Activated naive CD8-positive, alpha-beta T cell treated with anti-CD3 and anti-CD28 coated beads, Interleukin-2, amount 50 U/mL, for 16 hours (primary cell): ENCODE measurements around the gene AVL9.
"Not testable (repeated sequence)": the region's sequence is repeated elsewhere in the genome, so short reads cannot be mapped to it uniquely, and the experiment has no call there.

Source experiments
- DNase-seq: peaks from one replicate; pipeline ENCODE4 v3.0.0-alpha.2; 2020; ENCODE audit warnings: low read depth, low spot score

AVL9 gene

DNA sequence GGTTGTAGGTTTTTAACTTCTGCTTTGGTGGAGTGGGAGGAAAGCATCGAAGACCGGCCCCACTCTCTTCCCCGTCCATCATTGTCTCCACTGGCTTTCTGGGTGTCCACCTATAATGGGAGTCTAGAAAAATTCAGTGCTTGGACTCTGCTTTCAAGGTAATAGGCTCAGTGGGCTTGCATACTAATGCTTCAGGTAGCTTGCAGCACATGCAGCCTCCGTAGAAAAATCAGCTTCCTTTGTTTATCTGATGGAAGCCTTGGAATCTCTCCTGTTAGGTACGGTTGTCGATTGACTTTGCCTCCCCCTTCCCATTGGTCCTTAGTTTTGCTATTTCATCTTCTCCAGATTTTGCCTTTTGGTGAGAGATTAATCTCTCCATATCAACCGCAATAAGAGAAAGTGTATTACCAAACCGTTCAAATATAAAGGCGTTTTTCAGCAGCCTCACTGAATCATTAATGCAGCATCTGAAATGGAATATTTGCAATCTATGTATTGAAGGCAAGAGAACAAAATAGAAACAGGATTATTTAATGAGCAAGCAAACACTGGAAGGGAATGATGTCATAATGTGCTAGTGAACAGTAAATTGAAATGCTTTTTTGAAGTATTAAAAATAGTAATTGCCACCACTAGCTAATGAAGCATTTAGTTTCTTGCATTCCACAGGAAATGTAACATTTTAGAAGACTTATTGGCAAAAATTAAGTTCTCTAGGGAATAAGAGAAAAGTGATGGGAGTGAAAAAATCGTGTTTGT lies 944 bp downstream of the AVL9 start:
- no peak for DNase-seq

DNA sequence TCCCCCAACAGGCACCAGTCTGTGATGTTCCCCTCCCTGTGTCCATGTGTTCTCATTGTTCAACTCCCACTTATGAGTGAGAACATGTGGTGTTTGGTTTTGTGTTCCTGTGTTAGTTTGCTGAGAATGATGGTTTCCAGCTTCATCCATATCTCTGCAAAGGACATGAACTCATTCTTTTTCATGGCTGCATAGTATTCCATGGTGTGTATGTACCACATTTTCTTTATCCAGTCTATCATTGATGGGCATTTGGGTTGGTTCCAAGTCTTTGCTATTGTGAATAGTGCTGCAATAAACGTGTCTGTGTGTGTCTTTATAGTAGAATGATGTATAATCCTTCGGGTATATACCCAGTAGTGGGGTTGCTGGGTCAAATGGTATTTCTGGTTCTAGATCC lies 4.5 kb downstream of the AVL9 start:
- DNase-seq: not testable (repeated sequence)

DNA sequence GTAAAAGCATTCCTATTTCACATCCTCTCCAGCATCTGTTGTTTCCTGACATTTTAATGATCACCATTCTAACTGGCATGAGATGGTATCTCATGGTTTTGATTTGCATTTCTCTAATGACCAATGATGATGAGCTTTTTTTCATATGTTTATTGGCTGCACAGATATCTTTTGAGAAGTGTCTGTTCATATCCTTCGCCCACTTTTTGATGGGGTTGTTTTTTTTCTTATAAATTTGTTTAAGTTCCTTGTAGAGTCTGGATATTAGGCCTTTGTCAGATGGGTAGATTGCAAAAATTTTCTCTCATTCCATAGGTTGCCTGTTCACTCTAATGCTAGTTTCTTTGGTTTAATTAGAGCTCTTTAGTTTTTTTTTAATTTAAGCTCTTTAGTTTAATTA lies 4.9 kb downstream of the AVL9 start:
- DNase-seq: not testable (repeated sequence)

DNA sequence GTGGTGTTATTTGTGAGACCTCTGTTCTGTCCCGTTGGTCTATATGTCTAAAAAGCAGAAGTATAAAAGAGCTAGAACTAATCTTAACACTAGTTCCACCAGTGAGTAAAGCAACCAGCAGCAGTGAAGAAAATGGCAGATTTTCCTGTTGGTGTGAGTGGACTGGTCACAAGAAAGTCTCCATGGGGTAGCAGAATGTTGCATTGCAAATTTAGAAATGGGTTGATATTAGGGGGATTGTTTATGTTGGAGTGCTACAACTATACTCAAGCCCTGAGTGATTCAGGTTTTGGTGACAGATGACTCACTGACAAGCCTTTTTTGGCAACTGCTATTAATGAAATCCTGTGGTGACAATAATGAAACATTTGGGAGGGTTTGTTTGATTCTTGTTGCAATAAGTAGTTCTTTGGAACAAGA lies 5.6 kb downstream of the AVL9 start:
- no peak for DNase-seq

DNA sequence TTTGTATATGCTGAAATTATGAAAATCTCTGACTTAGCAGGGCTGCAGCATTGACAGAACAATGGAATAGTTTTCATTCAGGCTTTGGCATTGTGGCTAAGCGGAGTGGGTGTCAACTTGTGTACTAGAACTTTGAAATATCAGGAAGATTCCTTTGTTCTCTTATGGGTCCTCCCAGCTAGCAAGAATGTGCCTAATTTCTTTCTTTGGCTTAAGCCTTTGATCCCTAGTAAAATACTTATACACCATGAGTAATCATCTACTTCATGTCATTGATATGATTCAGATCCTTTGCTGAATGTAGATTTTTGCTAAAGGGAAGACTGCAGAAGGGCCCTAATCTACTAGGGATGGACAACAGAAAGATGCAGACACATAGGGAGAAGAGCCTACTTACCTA lies 6.2 kb downstream of the AVL9 start:
- no peak for DNase-seq

DNA sequence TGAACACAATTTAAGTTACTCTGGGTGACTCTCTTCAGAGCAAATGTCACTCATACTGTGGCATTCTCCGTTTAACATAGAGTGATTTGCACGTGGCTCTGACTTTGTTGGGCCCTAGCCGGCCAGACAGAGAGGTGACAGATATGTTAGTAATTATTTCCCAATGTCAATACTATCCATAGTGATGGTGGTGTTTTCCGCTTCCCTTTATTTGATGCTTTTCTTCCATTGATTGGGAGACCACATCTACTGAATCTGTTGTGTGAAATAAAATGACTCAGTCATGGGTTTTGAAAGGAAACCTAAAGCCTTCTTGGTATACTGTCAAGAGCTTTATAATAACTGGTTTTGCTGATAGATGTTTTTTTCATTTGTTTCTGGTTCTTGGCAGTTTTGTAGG lies 7.4 kb downstream of the AVL9 start:
- no peak for DNase-seq

DNA sequence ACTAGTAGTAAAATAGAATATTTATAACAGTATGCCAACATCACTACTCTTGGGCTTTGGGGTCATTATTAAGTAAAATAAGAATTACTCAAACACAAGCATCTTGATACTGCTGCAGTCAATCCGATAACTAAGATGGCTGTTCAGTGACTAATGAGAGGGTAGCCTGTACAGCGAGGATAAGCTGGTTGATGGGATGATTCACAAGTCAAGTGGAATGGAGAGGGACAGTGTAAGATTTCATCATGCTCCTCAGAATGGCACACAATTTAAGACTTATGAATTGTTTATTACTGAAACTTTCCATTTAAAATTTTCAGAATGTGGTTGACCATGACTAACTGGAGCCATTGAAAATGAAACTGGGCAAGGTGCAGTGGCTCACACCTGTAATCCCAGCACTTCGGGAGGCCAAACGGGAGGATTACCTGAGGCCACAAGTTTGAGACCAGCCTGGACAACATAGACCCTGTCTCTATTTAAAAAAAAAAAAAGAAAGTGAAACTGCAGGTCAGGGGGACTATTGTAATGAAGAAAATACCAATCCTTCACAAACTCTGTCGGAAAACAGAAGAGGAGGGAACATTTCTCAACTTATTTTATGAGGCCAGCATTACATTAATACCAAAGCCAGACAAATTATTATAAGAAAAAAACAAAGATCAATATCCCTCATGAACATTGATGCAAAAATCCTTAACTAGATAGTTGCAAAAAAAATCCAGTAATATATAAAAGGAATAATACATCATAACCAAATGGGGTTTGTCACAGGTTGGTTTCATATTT lies 11.2 kb downstream of the AVL9 start:
- DNase-seq: no peak

DNA sequence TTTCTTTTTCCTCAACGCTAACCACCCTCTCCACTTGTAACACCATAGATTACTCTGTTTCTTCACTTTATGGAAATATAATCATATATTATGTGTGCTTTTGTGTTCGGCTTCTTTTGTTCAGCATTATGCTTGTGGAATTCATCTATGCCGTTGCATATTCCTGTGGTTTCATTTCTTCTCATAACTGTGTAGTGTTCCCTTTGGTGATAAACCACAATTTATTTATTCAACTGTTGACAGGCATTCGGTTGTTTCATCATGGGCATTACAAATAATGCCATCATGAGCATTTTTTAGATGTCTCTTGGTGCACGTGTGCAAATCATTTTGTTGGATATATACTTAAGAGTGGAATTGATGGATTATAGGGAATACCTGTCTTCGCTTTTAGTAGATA lies 12.1 kb downstream of the AVL9 start:
- DNase-seq: no peak

DNA sequence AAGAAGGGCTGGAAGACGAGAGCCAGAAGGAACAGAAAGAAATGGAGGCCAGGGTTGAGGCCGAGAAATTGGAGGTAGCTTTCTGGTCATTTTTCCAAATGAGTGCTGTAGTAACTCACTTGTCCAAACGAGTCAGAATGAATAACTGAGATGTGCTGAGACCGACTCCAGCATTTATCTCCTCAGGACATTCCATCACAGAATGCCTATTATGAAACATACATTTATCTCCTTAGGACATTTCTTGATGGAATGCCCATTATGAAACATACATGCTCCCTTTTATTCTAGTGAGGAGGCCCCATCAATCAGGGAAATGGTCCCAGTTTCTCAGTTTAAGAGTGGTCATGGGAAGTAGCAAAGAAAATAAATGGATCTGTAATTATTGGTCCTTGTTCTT lies 16.5 kb downstream of the AVL9 start:
- no peak for DNase-seq

DNA sequence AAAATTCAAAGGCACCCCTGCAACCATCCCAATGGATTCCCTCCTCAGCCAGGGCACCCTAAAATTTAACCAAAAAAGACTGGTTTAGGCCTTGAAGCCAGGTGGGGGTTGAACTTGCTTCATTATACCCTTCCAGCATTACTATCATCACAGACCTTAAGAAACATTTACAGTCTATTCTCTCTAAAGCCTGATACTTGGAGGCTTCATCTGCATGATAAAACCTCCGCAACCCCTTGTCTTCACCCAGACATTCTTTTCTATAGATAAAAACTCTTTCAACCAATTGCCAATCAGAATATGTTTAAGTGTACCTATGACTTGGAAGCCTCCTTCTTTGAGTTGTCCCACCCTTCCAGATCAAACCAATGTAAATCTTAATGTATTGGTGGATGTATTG lies 17.9 kb downstream of the AVL9 start:
- no peak for DNase-seq

DNA sequence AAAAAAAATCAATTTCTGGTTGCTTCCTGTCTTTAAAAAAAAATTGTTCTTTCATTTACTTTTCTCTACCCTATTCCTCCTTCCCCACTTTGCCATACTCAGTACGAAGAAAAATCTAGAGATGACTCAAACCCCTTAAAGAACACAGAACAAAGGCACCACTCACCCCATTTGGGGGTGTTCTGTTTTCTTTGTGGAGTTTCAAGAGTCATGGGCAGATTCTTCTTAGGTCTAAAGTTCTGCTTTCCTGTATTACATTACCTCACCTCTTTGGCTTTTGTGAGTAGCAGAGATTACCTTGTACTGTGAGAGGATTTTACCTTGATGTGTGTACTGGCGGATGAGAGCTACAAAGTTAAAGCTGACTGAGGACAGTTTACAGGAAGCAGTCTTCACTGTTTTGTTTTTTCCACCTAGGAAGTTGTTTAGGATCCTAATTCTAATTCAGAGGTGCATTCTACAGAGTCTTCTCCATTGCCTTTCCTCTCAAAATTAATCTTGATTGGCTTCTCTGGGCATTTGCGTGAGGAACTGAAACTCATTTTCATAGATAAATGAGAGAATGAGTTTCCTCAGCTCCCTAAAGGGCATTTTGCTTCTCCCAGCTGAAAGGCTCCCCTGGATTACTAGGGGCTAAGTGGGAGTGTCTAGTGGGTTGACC lies 20.7 kb downstream of the AVL9 start:
- no peak for DNase-seq

DNA sequence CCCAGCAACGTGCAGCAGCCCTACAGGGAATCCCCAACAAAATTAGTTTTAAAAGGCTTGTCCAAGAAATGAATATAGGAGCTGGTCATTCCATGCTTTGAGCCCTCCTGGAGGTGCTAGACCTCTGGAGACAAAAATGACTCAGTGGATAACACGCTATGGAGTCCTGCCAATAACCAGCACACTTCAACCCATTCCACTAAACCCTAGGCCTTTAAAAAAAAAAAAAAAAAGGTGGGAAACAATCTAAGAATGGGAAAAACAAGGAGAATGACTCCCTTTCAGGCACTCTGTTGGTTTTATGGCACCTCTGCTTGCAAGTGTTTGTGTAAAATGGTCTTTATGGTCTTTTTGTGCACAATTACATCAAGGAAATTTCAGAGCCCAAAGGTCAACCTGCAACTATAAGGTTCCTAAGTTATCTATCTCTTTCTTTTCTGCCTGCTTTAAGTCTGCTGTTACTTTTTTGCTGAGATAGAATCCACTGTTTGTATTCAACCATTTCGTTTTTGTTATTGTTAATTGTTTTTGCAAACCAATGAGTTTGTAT lies 21.3 kb downstream of the AVL9 start:
- no peak for DNase-seq

DNA sequence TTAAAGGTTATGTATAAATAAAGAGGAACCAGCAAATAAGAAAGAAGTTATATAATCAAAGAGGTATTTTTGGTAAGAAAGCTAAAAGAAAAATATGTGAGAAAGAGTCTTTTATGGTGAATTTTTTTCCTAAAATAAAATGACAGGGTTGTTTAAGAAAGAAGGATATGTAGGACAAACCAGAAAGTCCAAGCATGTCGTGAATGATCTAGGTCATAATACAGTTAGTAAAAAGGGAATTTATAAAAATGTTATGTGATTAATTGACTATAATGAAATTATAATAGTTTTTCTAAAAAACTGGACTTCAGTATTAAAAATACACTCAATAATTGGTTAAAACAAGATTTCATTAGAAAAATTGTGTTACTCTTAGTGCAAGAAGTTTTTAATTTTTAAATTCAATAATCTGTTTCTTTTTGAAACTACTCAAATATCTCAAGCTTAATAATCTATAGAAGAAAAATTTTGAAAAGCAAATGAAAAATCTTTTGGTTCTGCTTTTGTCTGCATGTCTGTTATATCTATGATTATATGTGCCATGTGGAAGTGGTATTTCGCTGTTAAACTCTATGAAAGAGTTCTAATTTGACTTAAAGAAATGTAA lies 23.3 kb downstream of the AVL9 start:
- no peak for DNase-seq

DNA sequence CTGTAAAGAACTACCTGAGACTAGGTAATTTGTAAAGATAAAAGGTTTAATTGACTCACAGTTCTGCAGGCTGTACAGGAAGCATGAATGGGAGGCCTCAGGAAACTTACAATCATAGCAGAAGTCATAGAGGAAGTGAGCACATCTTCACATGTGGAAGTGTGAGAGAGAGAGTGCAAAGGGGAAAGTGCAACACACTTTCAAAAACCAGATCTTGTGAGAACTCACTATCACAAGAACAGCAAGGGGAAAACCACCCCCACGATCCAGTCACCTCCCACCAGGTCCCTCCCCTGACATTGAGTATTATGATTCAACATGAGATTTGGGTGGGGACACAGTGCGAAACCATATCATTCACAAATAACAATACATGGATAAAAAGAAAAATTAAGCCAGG lies 24.5 kb downstream of the AVL9 start:
- DNase-seq: no peak

DNA sequence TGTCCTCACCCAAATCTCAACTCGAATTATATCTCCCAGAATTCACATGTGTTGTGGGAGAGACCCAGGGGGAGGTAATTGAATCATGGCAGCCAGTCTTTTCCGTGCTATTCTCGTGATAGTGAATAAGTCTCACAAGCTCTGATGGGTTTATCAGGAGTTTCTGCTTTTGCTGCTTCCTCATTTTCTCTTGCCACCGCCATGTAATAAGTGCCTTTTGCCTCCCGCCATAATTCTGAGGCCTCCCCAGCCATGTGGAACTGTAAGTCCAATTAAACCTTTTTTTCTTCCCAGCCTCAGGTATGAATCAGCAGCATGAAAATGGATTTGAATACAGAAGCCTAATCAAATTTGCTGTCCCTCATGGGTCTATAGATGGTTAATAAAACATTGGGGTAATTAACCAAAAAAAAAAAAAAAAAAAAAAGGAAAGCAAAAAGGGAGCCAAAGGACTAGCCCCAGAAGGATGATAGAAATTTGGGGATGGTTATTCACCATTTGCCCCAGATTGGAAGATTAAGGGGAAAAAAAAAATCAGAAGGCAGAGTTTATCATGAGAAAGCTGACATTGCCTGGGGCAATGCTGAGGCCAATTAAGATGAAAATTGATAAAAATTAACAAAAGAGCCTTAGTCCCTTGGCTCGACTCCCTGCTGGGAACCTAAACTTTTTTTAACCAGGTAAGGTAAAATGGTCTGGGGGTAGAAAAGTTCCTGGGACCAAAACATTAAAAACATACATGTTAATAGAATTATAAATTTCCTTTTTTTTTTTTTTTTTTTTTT lies 27.6 kb downstream of the AVL9 start:
- no peak for DNase-seq

DNA sequence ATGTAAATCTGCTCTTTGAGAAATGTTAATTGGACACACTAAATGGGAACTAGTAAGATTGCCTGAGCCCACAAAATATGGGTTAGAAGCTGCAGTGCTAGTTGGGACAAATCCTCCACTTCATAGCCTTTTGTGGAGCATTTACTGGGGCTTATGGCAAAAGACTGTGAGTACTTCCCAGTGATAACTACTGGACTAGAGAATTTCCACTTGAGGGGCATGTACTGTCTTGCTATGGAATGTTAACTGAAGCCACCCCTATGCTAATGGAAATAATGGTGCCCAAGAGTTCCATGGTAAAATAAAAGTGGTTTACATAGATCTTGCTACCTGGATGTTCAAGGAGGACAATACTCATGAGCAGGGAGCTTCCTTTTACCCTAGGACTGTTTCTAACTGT lies 29.3 kb downstream of the AVL9 start:
- DNase-seq: no peak

DNA sequence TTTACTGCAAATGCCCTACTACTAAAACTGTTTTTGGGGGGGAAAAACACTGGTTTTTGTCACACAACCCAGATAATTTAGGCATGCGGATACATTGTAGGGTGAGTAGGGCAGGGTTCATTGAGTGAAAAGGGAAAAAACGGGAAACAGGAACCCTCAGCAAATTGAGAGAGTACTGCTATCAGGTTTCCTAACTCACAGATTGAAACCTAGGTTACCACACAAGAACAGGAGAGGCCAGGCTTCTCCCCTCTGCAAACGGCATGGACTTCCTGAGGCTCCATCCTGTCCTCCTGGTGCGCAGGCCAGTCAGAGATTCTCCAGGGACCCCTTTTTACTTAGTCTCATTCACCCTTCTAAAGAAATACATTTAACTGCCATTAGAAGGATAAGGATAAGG lies 30.6 kb downstream of the AVL9 start:
- no peak for DNase-seq

DNA sequence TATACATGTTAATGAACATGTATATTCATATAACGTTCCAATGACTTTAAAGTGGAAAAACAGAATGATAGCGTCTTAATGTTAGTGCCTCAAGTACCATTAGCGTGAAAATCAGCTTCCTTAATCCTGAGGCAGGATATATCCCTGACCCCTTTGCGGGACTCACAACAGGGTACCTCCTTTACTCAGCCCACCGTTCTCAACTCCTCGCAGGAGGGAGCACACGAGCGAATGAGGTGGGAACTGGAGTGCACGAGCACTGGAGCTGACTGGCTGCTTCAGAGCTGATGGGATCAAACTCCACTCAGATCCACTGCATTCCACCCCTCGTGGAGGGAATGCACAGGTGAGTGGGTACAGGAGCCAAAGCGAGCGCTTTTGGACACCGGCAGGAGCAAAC lies 36.1 kb downstream of the AVL9 start:
- DNase-seq: no peak

DNA sequence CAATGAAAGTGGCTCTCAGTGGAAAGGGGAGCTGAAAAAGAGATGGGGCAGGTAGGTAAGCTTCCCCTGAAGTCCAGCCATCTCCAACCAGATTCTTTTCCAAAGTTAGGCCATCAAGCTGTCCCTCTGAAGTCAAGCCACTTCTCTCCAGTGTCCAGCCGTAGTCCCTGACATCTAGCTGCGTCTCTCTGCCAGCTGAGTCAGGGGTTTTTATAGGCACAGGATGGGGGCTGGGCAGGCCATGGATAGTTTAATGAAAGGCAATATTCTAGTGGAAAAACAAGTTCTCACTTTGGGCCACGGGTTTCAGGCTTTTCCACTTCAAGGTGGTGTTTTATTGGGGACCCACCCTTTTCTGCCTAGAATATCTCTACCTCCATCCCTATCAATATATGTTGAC lies 36.8 kb downstream of the AVL9 start:
- no peak for DNase-seq

DNA sequence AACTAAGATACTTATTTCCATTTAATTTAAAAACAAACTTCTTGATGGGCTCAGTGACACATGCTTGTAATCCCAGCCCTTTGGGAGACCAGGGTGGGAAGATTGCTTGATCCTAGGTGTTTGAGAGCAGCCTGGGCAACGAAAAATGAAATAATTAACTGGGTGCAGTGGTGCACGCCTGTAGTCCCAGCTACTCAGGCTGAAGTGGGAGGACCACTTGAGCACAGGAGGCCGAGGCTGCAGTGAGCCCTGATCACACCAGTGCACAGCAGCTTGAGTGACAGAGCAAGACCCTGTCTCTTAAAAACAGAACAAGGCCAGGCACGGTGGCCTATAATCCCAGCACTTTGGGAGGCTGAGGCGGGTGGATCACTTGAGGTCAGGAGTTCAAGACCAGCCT lies 37.4 kb downstream of the AVL9 start:
- no peak for DNase-seq
